BLaER1 treated with 17β-estradiol and CSF1 and Interleukin-3, amounts not matched to agents 10 nM and 100 nM (cell line): ENCODE data around the gene DNAJC2.

Source experiments
- H3K27ac ChIP-seq, 11 experiments: shearing (Covaris generic); formaldehyde crosslinking; 2 replicates each; pipeline ENCODE4 v1.8.1; 2022
- H3K27me3 ChIP-seq, 11 experiments: shearing (Covaris generic); formaldehyde crosslinking; 2 replicates each; pipeline ENCODE4 v1.8.1; 2022
- H3K36me3 ChIP-seq, 11 experiments: shearing (Covaris generic); formaldehyde crosslinking; 2 replicates each; pipeline ENCODE4 v1.8.1; 2022
- H3K4me1 ChIP-seq, 10 experiments: shearing (Covaris generic); formaldehyde crosslinking; 2 replicates each; pipeline ENCODE4 v1.8.1; 2022
- H3K4me2 ChIP-seq, 11 experiments: shearing (Covaris generic); formaldehyde crosslinking; 2 replicates each; pipeline ENCODE4 v1.8.1; 2022
- H3K4me3 ChIP-seq, 10 experiments: shearing (Covaris generic); formaldehyde crosslinking; 2 replicates each; pipeline ENCODE4 v1.8.1; 2022
- H3K9ac ChIP-seq, 11 experiments: shearing (Covaris generic); formaldehyde crosslinking; 2 replicates each; pipeline ENCODE4 v1.8.1; 2022
- H3K9me3 ChIP-seq, 11 experiments: shearing (Covaris generic); formaldehyde crosslinking; replicated peaks in 1 of 11; 2 replicates each; pipeline ENCODE4 v1.8.1; 2022
- H4K20me1 ChIP-seq, 11 experiments: shearing (Covaris generic); formaldehyde crosslinking; 2 replicates each; pipeline ENCODE4 v1.8.1; 2022
- Cebpa-rat ChIP-seq, 11 experiments: shearing (Covaris generic); IDR thresholded peaks; 2 replicates each; pipeline ENCODE4 v1.8.1; 2022

DNAJC2 gene

GRCh38 chr7:103317009-103317408 lies 27.6 kb downstream of the DNAJC2 start:
- Histone ChIP-seq H3K9ac (no peak overlapping the region), H3K4me2 (no peak overlapping the region)

GRCh38 chr7:103316380-103316941 lies 28.1 kb downstream of the DNAJC2 start:
- Histone ChIP-seq H3K4me2 (no peak overlapping the region), H3K27me3 (no peaks in the 10 kb centered on the region), H3K9me3 (no peaks in the 10 kb centered on the region), H3K4me1 (peaks cover 0 to 6% (median 0%) of the 10 kb centered on the region in 10 experiments; a peak in 1 of 20 replicates), H3K9ac (no peak overlapping the region; a peak in 1 of 22 replicates), H3K27ac (no peak overlapping the region), H3K36me3 (peaks cover 100% of the 10 kb centered on the region in 11 experiments), H4K20me1 (peaks cover 9 to 74% (median 45%) of the 10 kb centered on the region in 11 experiments; a peak in 19 of 22 replicates), H3K4me3 (no peak overlapping the region)
- TF ChIP-seq Cebpa-rat (IDR thresholded peaks at IDR 0.05), result no peak

More at GRCh38 chr7:103317009-103317408, 27.6 kb downstream of the DNAJC2 start:
- no peak for TF ChIP-seq Cebpa-rat (IDR thresholded peaks at IDR 0.05)
- H3K4me3 ChIP-seq, result no peak overlapping the region
- H3K9me3 ChIP-seq, result no peaks in the 10 kb centered on the region
- H4K20me1 ChIP-seq, result peaks cover 9 to 69% (median 42%) of the 10 kb centered on the region in 11 experiments; a peak in 17 of 22 replicates
- H3K27me3 ChIP-seq, result no peaks in the 10 kb centered on the region
- H3K36me3 ChIP-seq, result peaks cover 100% of the 10 kb centered on the region in 11 experiments
- H3K27ac ChIP-seq, result no peak overlapping the region
- H3K4me1 ChIP-seq, result peaks cover 0 to 6% (median 0%) of the 10 kb centered on the region in 10 experiments; a peak in 1 of 20 replicates

GRCh38 chr7:103314852-103315251 lies 29.7 kb downstream of the DNAJC2 start:
- H3K4me2 ChIP-seq, result no peak overlapping the region
- no peak overlapping the region for H3K9ac ChIP-seq
- no peaks in the 10 kb centered on the region for H3K9me3 ChIP-seq
- peaks cover 9 to 80% (median 53%) of the 10 kb centered on the region in 11 experiments; a peak in 19 of 22 replicates for H4K20me1 ChIP-seq
- H3K4me3 ChIP-seq, result no peak overlapping the region
- no peak for TF ChIP-seq Cebpa-rat (IDR thresholded peaks at IDR 0.05)
- no peaks in the 10 kb centered on the region for H3K27me3 ChIP-seq
- H3K36me3 ChIP-seq, result peaks cover 100% of the 10 kb centered on the region in 11 experiments
- no peak overlapping the region for H3K27ac ChIP-seq
- H3K4me1 ChIP-seq, result peaks cover 0 to 6% (median 0%) of the 10 kb centered on the region in 10 experiments; a peak in 1 of 20 replicates

GRCh38 chr7:103307503-103308231 lies 36.9 kb downstream of the DNAJC2 start:
- Histone ChIP-seq H3K36me3 (peaks cover 97 to 100% (median 100%) of the 10 kb centered on the region in 11 experiments), H3K27ac (no peak overlapping the region), H4K20me1 (peaks cover 7 to 82% (median 57%) of the 10 kb centered on the region in 11 experiments; a peak in 20 of 22 replicates), H3K4me1 (peaks cover 0 to 11% (median 0%) of the 10 kb centered on the region in 10 experiments; a peak in 2 of 20 replicates), H3K9me3 (no peaks in the 10 kb centered on the region), H3K4me2 (no peak overlapping the region), H3K27me3 (no peaks in the 10 kb centered on the region), H3K9ac (no peak overlapping the region), H3K4me3 (no peak overlapping the region)
- no peak for TF ChIP-seq Cebpa-rat (IDR thresholded peaks at IDR 0.05)

GRCh38 chr7:103301441-103301840 lies 43.1 kb downstream of the DNAJC2 start:
- Histone ChIP-seq H3K9ac (peak overlapping the region in 2 of 11 experiments; percentile 31 to 48; a peak in 2 of 22 replicates), H3K27me3 (no peaks in the 10 kb centered on the region), H3K4me3 (no peak overlapping the region), H3K36me3 (peaks cover 72 to 81% (median 77%) of the 10 kb centered on the region in 11 experiments), H3K27ac (no peak overlapping the region), H3K9me3 (no peaks in the 10 kb centered on the region), H4K20me1 (peaks cover 4 to 78% (median 36%) of the 10 kb centered on the region in 11 experiments; a peak in 16 of 22 replicates), H3K4me1 (peaks cover 13 to 36% (median 23%) of the 10 kb centered on the region in 10 experiments), H3K4me2 (peak overlapping the region in 3 of 11 experiments; percentile 11 to 60 (median 56); a peak in 3 of 22 replicates)
- TF ChIP-seq Cebpa-rat (IDR thresholded peaks at IDR 0.05), result no peak

GRCh38 chr7:103299660-103300059 lies 44.9 kb downstream of the DNAJC2 start:
- peaks cover 13 to 36% (median 23%) of the 10 kb centered on the region in 10 experiments for H3K4me1 ChIP-seq
- H3K9ac ChIP-seq, result peak overlapping the region in 2 of 11 experiments; percentile 89 to 91; a peak in 1 of 22 replicates
- peaks cover 4 to 64% (median 25%) of the 10 kb centered on the region in 11 experiments; a peak in 16 of 22 replicates for H4K20me1 ChIP-seq
- peak in 3 of 11 experiments; percentile 18 to 57 (median 23); a peak in 1 of 22 replicates for TF ChIP-seq Cebpa-rat (IDR thresholded peaks at IDR 0.05)
- no peak overlapping the region for H3K4me3 ChIP-seq
- no peaks in the 10 kb centered on the region for H3K27me3 ChIP-seq
- H3K36me3 ChIP-seq, result peaks cover 54 to 63% (median 59%) of the 10 kb centered on the region in 11 experiments
- H3K4me2 ChIP-seq, result peak overlapping the region in 3 of 11 experiments; percentile 83 to 97 (median 85); a peak in 6 of 22 replicates
- no peaks in the 10 kb centered on the region for H3K9me3 ChIP-seq
- H3K27ac ChIP-seq, result no peak overlapping the region

GRCh38 chr7:103297837-103298179 lies 46.8 kb downstream of the DNAJC2 start:
- Histone ChIP-seq H3K4me2 (peak overlapping the region; percentile 79 to 97 (median 87)), H3K9me3 (no peaks in the 10 kb centered on the region), H3K27ac (peak overlapping the region; percentile 80 to 93 (median 89)), H3K27me3 (no peaks in the 10 kb centered on the region), H3K4me3 (peak overlapping the region; percentile 78 to 97 (median 86)), H4K20me1 (peaks cover 0 to 50% (median 16%) of the 10 kb centered on the region in 11 experiments; a peak in 12 of 22 replicates), H3K36me3 (peaks cover 37 to 45% (median 41%) of the 10 kb centered on the region in 11 experiments), H3K9ac (peak overlapping the region; percentile 85 to 96 (median 91)), H3K4me1 (peaks cover 13 to 36% (median 23%) of the 10 kb centered on the region in 10 experiments)
- no peak for TF ChIP-seq Cebpa-rat (IDR thresholded peaks at IDR 0.05)

GRCh38 chr7:103296901-103297836 lies 47.4 kb downstream of the DNAJC2 start, which contains the start of gene PMPCB:
Gene PMPCB (plus strand): TSS chr7:103297435. CDS start chr7:103297460, 25 bp downstream.
- H3K9me3 ChIP-seq, result no peaks in the 10 kb centered on the region
- H3K27ac ChIP-seq, result peak within 1 kb of the TSS; percentile 80 to 93 (median 89)
- H3K27me3 ChIP-seq, result no peaks in the 10 kb centered on the region
- H3K4me1 ChIP-seq, result peaks cover 13 to 36% (median 23%) of the 10 kb centered on the region in 10 experiments
- H3K9ac ChIP-seq, result peak within 1 kb of the TSS; percentile 85 to 96 (median 91)
- H3K4me2 ChIP-seq, result peak within 1 kb of the TSS; percentile 79 to 97 (median 87)
- peak in 1 of 11 experiments; percentile 25; a peak in 1 of 22 replicates for TF ChIP-seq Cebpa-rat (IDR thresholded peaks at IDR 0.05)
- peaks cover 0 to 43% (median 11%) of the 10 kb centered on the region in 11 experiments; a peak in 9 of 22 replicates for H4K20me1 ChIP-seq
- H3K36me3 ChIP-seq, result peaks cover 31 to 39% (median 35%) of the 10 kb centered on the region in 11 experiments
- peak within 1 kb of the TSS; percentile 78 to 97 (median 86) for H3K4me3 ChIP-seq
